Progenitor cell of endocrine pancreas (in vitro differentiated cells): Measurements from ENCODE around the gene RALGAPA2. TPM values are rescaled to one million over a fixed set of nuclear protein-coding genes. Genes with fewer than 3 reads are reported as not detected.

Experiments used
- DNase-seq: peaks from one replicate; pipeline ENCODE4 v3.0.0; 2021; ENCODE audit warnings: low spot score; ENCODE audit not compliant: unreplicated experiment
- H3K27ac Mint-ChIP-seq: 2 replicates; pipeline ENCODE4 v1.8.0; 2021; ENCODE audit warnings: mild to moderate bottlenecking, moderate library complexity, mixed read lengths
- H3K27me3 Mint-ChIP-seq: 2 replicates; pipeline ENCODE4 v1.8.0; 2021; ENCODE audit warnings: mixed read lengths
- H3K36me3 Mint-ChIP-seq: 2 replicates; pipeline ENCODE4 v1.8.0; 2022; ENCODE audit warnings: mixed read lengths; ENCODE audit not compliant: insufficient read depth
- H3K4me1 Mint-ChIP-seq: 2 replicates; pipeline ENCODE4 v1.8.0; 2021; ENCODE audit warnings: low read depth, mixed read lengths
- H3K4me3 Mint-ChIP-seq: 2 replicates; pipeline ENCODE4 v1.8.0; 2021; ENCODE audit warnings: low read depth, mild to moderate bottlenecking, moderate library complexity, mixed read lengths
- H3K9me3 Mint-ChIP-seq: 2 replicates; pipeline ENCODE4 v1.8.0; 2021; ENCODE audit warnings: low read depth, mixed read lengths
- CTCF ChIP-seq: fragments of 200-600 bp; sonication (generic); IDR thresholded peaks from one replicate; pipeline ENCODE4 v1.5.0; 2021; ENCODE audit warnings: antibody characterized with exemption, mild to moderate bottlenecking; ENCODE audit not compliant: unreplicated experiment
- total RNA-seq: library from RNA; stranded (reverse); gene quantifications from 2 replicates; pipeline ENCODE4 v1.2.1, GENCODE V29; 2021

RALGAPA2 gene
- total RNA-seq, 1 donor from 2014 or later: 109 TPM

- DNase-seq: no peak
- Mint-ChIP-seq H3K9me3 (no peaks in the 10 kb centered on the region), H3K27me3 (no peaks in the 10 kb centered on the region), H3K27ac (no peak overlapping the region), H3K4me3 (no peak overlapping the region), H3K36me3 (peaks cover 7% of the 10 kb centered on the region), H3K4me1 (peaks cover 8% of the 10 kb centered on the region)
- no peak for TF ChIP-seq CTCF
Measured at GRCh38 chr20:20405623-20406022, 306.8 kb downstream of the RALGAPA2 start.

- Mint-ChIP-seq H3K4me3 (no peak overlapping the region), H3K27me3 (no peaks in the 10 kb centered on the region), H3K4me1 (peaks cover 10% of the 10 kb centered on the region), H3K36me3 (peaks cover 7% of the 10 kb centered on the region), H3K27ac (peak overlapping the region; percentile 57), H3K9me3 (no peaks in the 10 kb centered on the region)
- TF ChIP-seq CTCF: no peak
- DNase-seq: no peak
Measured at GRCh38 chr20:20404633-20405032, 307.8 kb downstream of the RALGAPA2 start.

GRCh38 chr20:20401991-20402390 is 310.5 kb downstream of the RALGAPA2 start:
- Mint-ChIP-seq H3K4me1 (peaks cover 12% of the 10 kb centered on the region), H3K27ac (no peak overlapping the region), H3K27me3 (no peaks in the 10 kb centered on the region), H3K36me3 (peaks cover 11% of the 10 kb centered on the region), H3K4me3 (no peak overlapping the region), H3K9me3 (no peaks in the 10 kb centered on the region)
- DNase-seq: no peak
- TF ChIP-seq CTCF: no peak

GRCh38 chr20:20399531-20400500 is 312.6 kb downstream of the RALGAPA2 start:
- H3K4me1 Mint-ChIP-seq: peaks cover 9% of the 10 kb centered on the region
- no peak for DNase-seq
- H3K27me3 Mint-ChIP-seq: no peaks in the 10 kb centered on the region
- no peaks in the 10 kb centered on the region for H3K9me3 Mint-ChIP-seq
- peak overlapping the region; percentile 54 for H3K27ac Mint-ChIP-seq
- no peak overlapping the region for H3K4me3 Mint-ChIP-seq
- H3K36me3 Mint-ChIP-seq: peaks cover 9% of the 10 kb centered on the region
- TF ChIP-seq CTCF: no peak

DNA sequence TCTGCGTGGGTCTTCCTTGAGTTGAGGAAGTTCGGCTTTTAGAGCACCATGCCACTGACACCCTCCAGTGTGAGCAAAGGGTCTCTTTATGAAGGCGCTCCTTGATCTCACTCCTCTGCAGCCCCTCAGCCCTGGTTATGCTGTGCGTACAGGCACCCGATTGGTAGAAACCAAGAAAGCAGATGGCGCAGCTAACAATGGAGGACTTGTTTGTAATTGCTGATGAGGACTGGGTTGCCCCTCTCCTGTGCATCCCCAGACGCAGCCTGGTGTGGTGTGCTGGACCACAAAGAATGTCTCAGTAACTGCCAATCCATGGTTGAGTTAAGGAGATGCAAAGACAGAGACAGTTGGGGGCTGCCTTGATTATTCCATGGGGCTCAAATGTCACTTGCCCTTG is 314.3 kb downstream of the RALGAPA2 start:
- Mint-ChIP-seq H3K4me1 (peaks cover 9% of the 10 kb centered on the region), H3K4me3 (no peak overlapping the region), H3K36me3 (peaks cover 18% of the 10 kb centered on the region), H3K9me3 (no peaks in the 10 kb centered on the region), H3K27me3 (no peaks in the 10 kb centered on the region), H3K27ac (no peak overlapping the region)
- no peak for DNase-seq
- no peak for TF ChIP-seq CTCF
